HepG2 (cell line): ENCODE measurements around the gene TIMM10. TPM values are rescaled to one million over a fixed set of nuclear protein-coding genes. Genes with fewer than 3 reads are reported as not detected.

Experiments used
- DZIP1 ChIP-seq: sonication (generic); formaldehyde crosslinking; IDR thresholded peaks from 2 replicates; pipeline ENCODE4 v1.5.0; 2020; ENCODE audit warnings: mild to moderate bottlenecking, missing genetic modification reagents
- ELF1 ChIP-seq: sonication (generic); formaldehyde crosslinking; IDR thresholded peaks from 2 replicates; pipeline ENCODE4 v1.4.0; 2020; ENCODE audit warnings: missing genetic modification reagents
- HMG20A ChIP-seq: IDR thresholded peaks from 2 replicates; pipeline ENCODE4 v1.6.1; 2016; ENCODE audit warnings: borderline replicate concordance
- KIAA2018 ChIP-seq: sonication (generic); formaldehyde crosslinking; IDR thresholded peaks from 2 replicates; pipeline ENCODE4 v1.5.0; 2020; ENCODE audit warnings: mild to moderate bottlenecking, missing genetic modification reagents, borderline replicate concordance
- MAF1 ChIP-seq: sonication (generic); formaldehyde crosslinking; IDR thresholded peaks from 2 replicates; pipeline ENCODE4 v1.5.0; 2020; ENCODE audit warnings: missing genetic modification reagents, borderline replicate concordance
- NR3C1 ChIP-seq: sonication (generic); formaldehyde crosslinking; IDR thresholded peaks from 2 replicates; pipeline ENCODE4 v1.4.0; 2020; ENCODE audit warnings: missing genetic modification reagents
- PLRG1 ChIP-seq: fragments of 450-650 bp; conservative IDR thresholded peaks from 2 replicates; pipeline ENCODE4 v1.6.1; 2016
- REXO4 ChIP-seq: sonication (generic); formaldehyde crosslinking; IDR thresholded peaks from 2 replicates; pipeline ENCODE4 v1.8.0; 2022; ENCODE audit warnings: missing genetic modification reagents, mild to moderate bottlenecking, borderline replicate concordance
- SMARCC2 ChIP-seq: fragments of 450-650 bp; IDR thresholded peaks from 2 replicates; pipeline ENCODE4 v1.6.1; 2017; ENCODE audit warnings: antibody characterized with exemption, mild to moderate bottlenecking
- TAF1 ChIP-seq: sonication (generic); formaldehyde crosslinking; IDR thresholded peaks from 2 replicates; pipeline ENCODE4 v1.4.0; 2020; ENCODE audit warnings: missing genetic modification reagents
- THAP11 ChIP-seq: IDR thresholded peaks from 2 replicates; pipeline ENCODE4 v1.6.1; 2016; ENCODE audit warnings: missing biosample characterization, missing genetic modification reagents
- TRIM24 ChIP-seq: sonication (generic); formaldehyde crosslinking; IDR thresholded peaks from 2 replicates; pipeline ENCODE4 v1.8.0; 2022; ENCODE audit warnings: mild to moderate bottlenecking, missing genetic modification reagents
- U2AF1 ChIP-seq: fragments of 200-400 bp; formaldehyde crosslinking; optimal IDR thresholded peaks from 2 replicates; pipeline ENCODE3; 2017; ENCODE audit warnings: mild to moderate bottlenecking, low read depth, low read length
- ZFP36 ChIP-seq: fragments of 150-350 bp; IDR thresholded peaks from 2 replicates; pipeline ENCODE4 v1.6.1; 2018; ENCODE audit warnings: borderline replicate concordance, low read length, low read depth; ENCODE audit not compliant: partially characterized antibody
- ZNF230 ChIP-seq: sonication (generic); formaldehyde crosslinking; IDR thresholded peaks from 2 replicates; pipeline ENCODE4 v1.4.0; 2020; ENCODE audit warnings: mild to moderate bottlenecking, missing genetic modification reagents
- ZNF501 ChIP-seq: sonication (generic); formaldehyde crosslinking; IDR thresholded peaks from 2 replicates; pipeline ENCODE4 v1.5.1; 2020; ENCODE audit warnings: mild to moderate bottlenecking, moderate library complexity, missing genetic modification reagents
- ZNF850 ChIP-seq: sonication (generic); formaldehyde crosslinking; conservative IDR thresholded peaks from 2 replicates; pipeline ENCODE4 v1.9.0; 2021; ENCODE audit warnings: mild to moderate bottlenecking, missing genetic modification reagents
- polyA plus RNA-seq, 8 experiments: library from polyadenylated mRNA; depleted of rRNA in 3 of 8; stranded (reverse) in 7 of 8; unstranded in 1 of 8; fragments of >200 nt; fragmentation: Illumina TruSeq in 4 of 8; extraction: Trizol in 4 of 8; gene quantifications; 2 replicates each; pipeline versions ENCODE4 v1.2.1 to v1.2.3, GENCODE V29; 2011 to 2016; ENCODE audit warnings: low read depth in 4 of 8, missing spikeins in 1 of 8, mixed read lengths in 1 of 8; ENCODE audit not compliant: insufficient read depth in 1 of 8
- total RNA-seq, 5 experiments: library from RNA; depleted of rRNA; stranded (reverse); fragments of >200 nt; fragmentation: Illumina TruSeq; extraction: Trizol; gene quantifications; 2 replicates each; pipeline ENCODE4 v1.2.3, GENCODE V29; 2016; ENCODE audit warnings: low read depth in 1 of 5
- TF ChIP-seq, protein P1 (sequence below): sonication (generic); formaldehyde crosslinking; IDR thresholded peaks from 2 replicates; pipeline ENCODE4 v1.8.1; 2023; ENCODE audit warnings: missing genetic modification reagents, inconsistent platforms, borderline replicate concordance
- TF ChIP-seq, protein P2 (sequence below): IDR thresholded peaks from 2 replicates; pipeline ENCODE4 v1.6.1; 2016; ENCODE audit warnings: control low read depth

Gene TIMM10
- total and polyA plus RNA-seq, 2 of the 13 experiments (the other 11 are each of a cell fraction or from before 2014, with no cell fraction given) = 67.8 to 82.2 TPM

GRCh38 chr11:57552479-57552878 is 21.9 kb upstream of the TIMM10 start (continued):
- TF ChIP-seq, protein P1, sequence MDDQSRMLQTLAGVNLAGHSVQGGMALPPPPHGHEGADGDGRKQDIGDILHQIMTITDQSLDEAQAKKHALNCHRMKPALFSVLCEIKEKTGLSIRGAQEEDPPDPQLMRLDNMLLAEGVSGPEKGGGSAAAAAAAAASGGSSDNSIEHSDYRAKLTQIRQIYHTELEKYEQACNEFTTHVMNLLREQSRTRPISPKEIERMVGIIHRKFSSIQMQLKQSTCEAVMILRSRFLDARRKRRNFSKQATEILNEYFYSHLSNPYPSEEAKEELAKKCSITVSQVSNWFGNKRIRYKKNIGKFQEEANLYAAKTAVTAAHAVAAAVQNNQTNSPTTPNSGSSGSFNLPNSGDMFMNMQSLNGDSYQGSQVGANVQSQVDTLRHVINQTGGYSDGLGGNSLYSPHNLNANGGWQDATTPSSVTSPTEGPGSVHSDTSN = no peak
- TF ChIP-seq ZNF230 (CRISPR knock-in tag) (no peak), SMARCC2 (no peak), DZIP1 (CRISPR knock-in tag) (no peak), TRIM24 (no peak), ZNF501 (CRISPR knock-in tag) (no peak), ZFP36 (no peak), PLRG1 (no peak), KIAA2018 (CRISPR knock-in tag) (no peak), THAP11 (no peak), ELF1 (CRISPR knock-in tag) (no peak), U2AF1 (no peak), REXO4 (CRISPR knock-in tag) (no peak), NR3C1 (CRISPR knock-in tag) (no peak), HMG20A (CRISPR knock-in tag) (peak; percentile 50; the same call in 1 of the 2 replicates), ZNF850 (CRISPR knock-in tag) (no peak), MAF1 (CRISPR knock-in tag) (no peak), TAF1 (CRISPR knock-in tag) (no peak)
- TF ChIP-seq, protein P2, sequence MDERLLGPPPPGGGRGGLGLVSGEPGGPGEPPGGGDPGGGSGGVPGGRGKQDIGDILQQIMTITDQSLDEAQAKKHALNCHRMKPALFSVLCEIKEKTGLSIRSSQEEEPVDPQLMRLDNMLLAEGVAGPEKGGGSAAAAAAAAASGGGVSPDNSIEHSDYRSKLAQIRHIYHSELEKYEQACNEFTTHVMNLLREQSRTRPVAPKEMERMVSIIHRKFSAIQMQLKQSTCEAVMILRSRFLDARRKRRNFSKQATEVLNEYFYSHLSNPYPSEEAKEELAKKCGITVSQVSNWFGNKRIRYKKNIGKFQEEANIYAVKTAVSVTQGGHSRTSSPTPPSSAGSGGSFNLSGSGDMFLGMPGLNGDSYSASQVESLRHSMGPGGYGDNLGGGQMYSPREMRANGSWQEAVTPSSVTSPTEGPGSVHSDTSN (CRISPR knock-in tag) = no peak
